Left lung (tissue), 10 donors: Measurements from ENCODE around the gene CDRT4. TPM values are rescaled to one million over a fixed set of nuclear protein-coding genes. Genes with fewer than 3 reads are reported as not detected.

ENCODE experiments used
- ATAC-seq: fragments of 200-7000 bp; cut with Tn5 transposase; one replicate; pipeline ENCODE4 v1.9.1; 2020; ENCODE audit warnings: moderate library complexity
- DNase-seq, 4 donors: peaks; one replicate each; pipeline ENCODE4 v3.0.0-alpha.2; 2013 to 2020
- H3K27ac ChIP-seq, 2 donors: fragments of 200-600 bp; sonication (generic) in 1 of 2; one replicate each; pipeline versions ENCODE4 v1.5.0 to v1.8.0; 2020 to 2021
- H3K27me3 ChIP-seq, 2 donors: fragments of 200-600 bp; sonication (generic) in 1 of 2; one replicate each; pipeline versions ENCODE4 v1.5.0 to v1.8.0; 2020 to 2021
- H3K36me3 ChIP-seq, 2 donors: fragments of 200-600 bp; sonication (generic) in 1 of 2; one replicate each; pipeline versions ENCODE4 v1.5.0 to v1.8.0; 2020 to 2021
- H3K4me1 ChIP-seq, 2 donors: fragments of 200-600 bp; one replicate each; pipeline ENCODE4 v1.8.0; 2021
- H3K4me3 ChIP-seq, 2 donors: fragments of 200-600 bp; sonication (generic) in 1 of 2; one replicate each; pipeline versions ENCODE4 v1.5.0 to v1.8.0; 2020 to 2021; ENCODE audit warnings: mild to moderate bottlenecking in 1 of 2
- H3K9me3 ChIP-seq, 2 donors: fragments of 200-600 bp; sonication (generic) in 1 of 2; one replicate each; pipeline versions ENCODE4 v1.5.0 to v1.8.0; 2020 to 2021
- CTCF ChIP-seq, 2 donors: fragments of 200-600 bp; sonication (generic) in 1 of 2; IDR thresholded peaks; one replicate each; pipeline versions ENCODE4 v1.5.0 to v1.8.0; 2021; ENCODE audit warnings: antibody characterized with exemption in 2 of 2
- intact Hi-C, 2 donors: fragments of 100-400 bp; cut with DNase I; formaldehyde crosslinking; loops; one replicate each; pipeline versions ENCODE4 v1.11.2 to v1.14.2; 2022
- polyA plus RNA-seq, 6 donors: library from polyadenylated mRNA; unstranded; fragments of 120-200 nt; gene quantifications; one replicate each; pipeline ENCODE4 v1.2.1, GENCODE V29; 2013; ENCODE audit not compliant: insufficient read length in 6 of 6
- total RNA-seq, 2 donors: library from RNA; stranded (reverse); fragmentation: NEBNext Ultra II Directional; extraction: Animal tissue kit (Norgen Biotek cat#: 25700); gene quantifications; one replicate each; pipeline ENCODE4 v1.2.1, GENCODE V29; 2021
- donor health status: DM: no; HTN: yes; CAD: no.
- donor health status: DM: no; HTN: no; CAD: no.

The CDRT4 gene
- total and polyA plus RNA-seq, 8 donors: 2.7 to 24.9 (median 17.8) TPM

DNA sequence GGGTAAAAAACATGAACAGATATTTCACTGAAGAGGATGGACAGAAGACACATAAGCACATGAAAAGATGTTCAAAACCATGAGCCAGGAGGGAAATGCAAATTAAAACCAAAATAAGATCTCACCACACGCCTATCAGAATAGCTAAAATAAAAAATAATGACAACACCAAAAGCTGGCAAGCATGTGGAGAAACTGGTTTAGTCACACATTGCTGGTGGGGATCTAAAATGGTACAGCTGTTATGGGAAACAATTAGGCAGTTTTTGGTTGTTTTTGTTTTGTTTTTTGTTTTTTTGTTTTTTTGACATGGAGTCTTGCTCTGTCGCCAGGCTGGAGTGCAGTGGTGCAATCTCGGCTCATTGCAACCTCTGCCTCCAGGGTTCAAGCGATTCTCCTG is 81.3 kb downstream of the CDRT4 start:
- no peak overlapping the region for H3K4me3 ChIP-seq
- ATAC-seq (no peak), DNase-seq (no peak)
- no peaks in the 10 kb centered on the region for H3K4me1 ChIP-seq
- no peaks in the 10 kb centered on the region for H3K36me3 ChIP-seq
- TF ChIP-seq CTCF (IDR thresholded peaks at IDR 0.05): no peak
- no peaks in the 10 kb centered on the region for H3K27me3 ChIP-seq
- H3K27ac ChIP-seq: no peak overlapping the region
- intact Hi-C loops: no loop called here
- no peaks in the 10 kb centered on the region for H3K9me3 ChIP-seq

Other genes with a start within 250 kb of the CDRT4 start
- gene PMP22, start 202.3 kb downstream of the CDRT4 start, total RNA-seq: 100 to 1,000 TPM; 109 to 165 TPM
- 100 to 1,000 TPM; 129 to 157 (median 135) TPM for gene PMP22, start 202.3 kb downstream of the CDRT4 start, polyA plus RNA-seq
- gene TEKT3, start 126.0 kb downstream of the CDRT4 start, total RNA-seq: 1 to 10 TPM in 1 of 2 donors, under 1 TPM in 1; 0.41 to 1.8 TPM
- 1 to 10 TPM; 2.2 to 3.6 (median 3.0) TPM for gene TEKT3, start 126.0 kb downstream of the CDRT4 start, polyA plus RNA-seq
- gene TVP23C, start 95.9 kb upstream of the CDRT4 start, total RNA-seq: 10 to 100 TPM in 1 of 2 donors, 1 to 10 TPM in 1; 8.3 to 12.1 TPM
- gene TVP23C, start 95.9 kb upstream of the CDRT4 start, polyA plus RNA-seq: 10 to 100 TPM; 20.7 to 37.5 (median 27.5) TPM
- gene FBXW10B, start 152.1 kb upstream of the CDRT4 start, total RNA-seq: 1 to 10 TPM; 1.4 to 1.5 TPM
- gene FBXW10B, start 152.1 kb upstream of the CDRT4 start, polyA plus RNA-seq: 1 to 10 TPM; 1.1 to 2.1 (median 1.4) TPM
- 10 to 100 TPM; 33.5 to 36.6 TPM for gene TRIM16, start 216.7 kb upstream of the CDRT4 start, total RNA-seq
- gene TRIM16, start 216.7 kb upstream of the CDRT4 start, polyA plus RNA-seq: 10 to 100 TPM; 31.0 to 36.6 (median 34.7) TPM
- gene ZNF286A, start 232.1 kb upstream of the CDRT4 start, total RNA-seq: 10 to 100 TPM; 16.3 to 17.3 TPM
- 10 to 100 TPM; 42.4 to 56.3 (median 49.1) TPM for gene ZNF286A, start 232.1 kb upstream of the CDRT4 start, polyA plus RNA-seq